ENCODE measurements around the gene GDF10.

GDF10 gene

DNA sequence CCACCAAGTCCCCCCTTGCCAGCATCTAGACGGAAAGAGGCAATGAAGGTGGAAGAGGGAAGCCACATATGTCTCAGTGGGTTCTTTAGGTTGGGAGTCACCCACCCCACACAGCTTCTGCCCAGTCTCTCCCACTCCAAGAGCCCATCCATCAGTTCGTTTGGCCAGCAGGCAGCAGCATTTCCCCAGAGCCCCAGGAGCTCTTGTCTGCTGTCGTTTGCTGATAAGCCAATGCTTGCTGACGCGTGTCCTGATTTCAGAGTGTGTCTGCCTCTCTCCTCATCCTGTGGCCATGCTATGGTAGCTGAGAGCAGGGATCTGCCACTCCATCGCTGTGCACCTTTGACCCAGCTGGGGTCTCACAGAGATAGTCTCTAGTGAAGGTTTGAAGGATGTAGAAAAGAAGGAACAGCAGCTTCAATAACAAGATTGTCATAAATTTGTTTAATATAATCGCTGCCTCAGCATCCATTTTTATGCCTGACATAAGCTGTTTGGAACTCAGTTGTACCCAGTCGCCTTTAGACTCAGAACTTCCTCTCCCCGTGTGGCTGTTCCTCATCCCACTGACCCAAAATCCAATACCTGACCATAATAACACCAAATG is 39.4 kb upstream of the GDF10 start:
- DNase-seq (ENCODE audit: extremely low read depth, low read depth) = no peak
- TF ChIP-seq, protein P1, sequence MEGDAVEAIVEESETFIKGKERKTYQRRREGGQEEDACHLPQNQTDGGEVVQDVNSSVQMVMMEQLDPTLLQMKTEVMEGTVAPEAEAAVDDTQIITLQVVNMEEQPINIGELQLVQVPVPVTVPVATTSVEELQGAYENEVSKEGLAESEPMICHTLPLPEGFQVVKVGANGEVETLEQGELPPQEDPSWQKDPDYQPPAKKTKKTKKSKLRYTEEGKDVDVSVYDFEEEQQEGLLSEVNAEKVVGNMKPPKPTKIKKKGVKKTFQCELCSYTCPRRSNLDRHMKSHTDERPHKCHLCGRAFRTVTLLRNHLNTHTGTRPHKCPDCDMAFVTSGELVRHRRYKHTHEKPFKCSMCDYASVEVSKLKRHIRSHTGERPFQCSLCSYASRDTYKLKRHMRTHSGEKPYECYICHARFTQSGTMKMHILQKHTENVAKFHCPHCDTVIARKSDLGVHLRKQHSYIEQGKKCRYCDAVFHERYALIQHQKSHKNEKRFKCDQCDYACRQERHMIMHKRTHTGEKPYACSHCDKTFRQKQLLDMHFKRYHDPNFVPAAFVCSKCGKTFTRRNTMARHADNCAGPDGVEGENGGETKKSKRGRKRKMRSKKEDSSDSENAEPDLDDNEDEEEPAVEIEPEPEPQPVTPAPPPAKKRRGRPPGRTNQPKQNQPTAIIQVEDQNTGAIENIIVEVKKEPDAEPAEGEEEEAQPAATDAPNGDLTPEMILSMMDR (IDR thresholded peaks at IDR 0.05; ENCODE audit: low read depth, low read length, missing control alignments) = no peak
- no peak overlapping the region for H3K4me3 ChIP-seq (replicated peaks; ENCODE audit: low read depth, low read length)

- TF ChIP-seq, protein P1 (IDR thresholded peaks at IDR 0.05; ENCODE audit: low read depth, low read length, missing control alignments) = no peak
- no peak overlapping the region for H3K4me3 ChIP-seq (replicated peaks; ENCODE audit: low read depth, low read length)
- DNase-seq (ENCODE audit: extremely low read depth, low read depth) = no peak
These were observed 38.9 kb upstream of the GDF10 start for GRCh38 chr10:47261121-47261520.

GRCh38 chr10:47261556-47261955 is 38.4 kb upstream of the GDF10 start:
- TF ChIP-seq, protein P1 (IDR thresholded peaks at IDR 0.05; ENCODE audit: low read depth, low read length, missing control alignments) = no peak
- no peak overlapping the region for H3K4me3 ChIP-seq (replicated peaks; ENCODE audit: low read depth, low read length)
- no peak for DNase-seq (ENCODE audit: extremely low read depth, low read depth)

- TF ChIP-seq, protein P1 (IDR thresholded peaks at IDR 0.05; ENCODE audit: low read depth, low read length, missing control alignments) = no peak
- DNase-seq (ENCODE audit: extremely low read depth, low read depth) = no peak
These were observed 37.1 kb upstream of the GDF10 start for GRCh38 chr10:47262606-47263533.

GRCh38 chr10:47264797-47265281 is 35.2 kb upstream of the GDF10 start:
- TF ChIP-seq, protein P1 (IDR thresholded peaks at IDR 0.05; ENCODE audit: low read depth, low read length, missing control alignments) = no peak
- no peak for DNase-seq (ENCODE audit: extremely low read depth, low read depth)
- no peak overlapping the region for H3K4me3 ChIP-seq (replicated peaks; ENCODE audit: low read depth, low read length)

More at GRCh38 chr10:47262606-47263533, 37.1 kb upstream of the GDF10 start:
- no peak overlapping the region for H3K4me3 ChIP-seq (replicated peaks; ENCODE audit: low read depth, low read length)

DNA sequence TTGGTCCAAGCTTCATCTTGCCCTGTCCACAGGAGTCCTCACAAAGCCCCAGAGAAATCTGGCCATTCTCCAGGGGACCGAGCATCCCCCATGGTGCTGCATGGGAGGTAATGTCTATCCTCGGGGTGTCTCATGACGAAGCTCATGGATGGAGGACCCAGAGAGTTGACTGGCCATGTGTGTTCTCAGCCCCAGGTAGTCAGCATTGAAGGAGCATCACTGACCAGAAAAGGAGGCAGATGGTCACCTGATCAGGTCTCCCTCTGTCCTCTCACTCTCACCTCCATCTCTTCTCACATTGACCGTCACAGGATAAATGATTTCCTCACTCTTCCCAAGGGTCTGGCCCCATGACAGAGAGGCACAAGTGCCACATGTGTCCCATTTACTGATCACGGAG is 33.4 kb upstream of the GDF10 start:
- no peak for DNase-seq (ENCODE audit: extremely low read depth, low read depth)
- H3K4me3 ChIP-seq (replicated peaks; ENCODE audit: low read depth, low read length) = no peak overlapping the region
- TF ChIP-seq, protein P1 (IDR thresholded peaks at IDR 0.05; ENCODE audit: low read depth, low read length, missing control alignments) = no peak
